ENCODE results near the gene ATP6AP2. TPM values are rescaled to one million over a fixed set of nuclear protein-coding genes. Genes with fewer than 3 reads are reported as not detected.
A peak's percentile ranks its signal among the peaks of the same experiment; 100 is the strongest.

Gene ATP6AP2
- total RNA-seq, 1 experiment from 2014 or later, result 62.0 TPM

- Histone ChIP-seq H3K4me2 (ENCODE audit: low read length) (no peak overlapping the region), H3K27me3 (ENCODE audit: insufficient read depth, low read length) (no peaks in the 10 kb centered on the region), H3K36me3 (ENCODE audit: control insufficient read depth in 1 of 2, insufficient read depth in 2 of 2, low read length in 2 of 2) (no peaks in the 10 kb centered on the region), H3K27ac (ENCODE audit: low read depth, low read length) (no peak overlapping the region), H2AFZ (ENCODE audit: low read depth, low read length, poor library complexity, severe bottlenecking) (no peak overlapping the region), H3K9me2 (ENCODE audit: insufficient read depth) (no peaks in the 10 kb centered on the region), H3K4me3 (replicated peaks in 1 of 2; ENCODE audit: low read depth in 1 of 2, low read length in 2 of 2) (no peak overlapping the region), H3K9me3 (ENCODE audit: control insufficient read depth in 1 of 2, insufficient read depth in 1 of 2, low read depth in 1 of 2, low read length in 2 of 2) (no peaks in the 10 kb centered on the region), H4K20me1 (ENCODE audit: insufficient read depth) (no peaks in the 10 kb centered on the region), H3K79me2 (ENCODE audit: insufficient read depth, low read length) (no peaks in the 10 kb centered on the region), H3K9ac (ENCODE audit: low read length) (no peak overlapping the region), H3K4me1 (ENCODE audit: control insufficient read depth in 1 of 2, insufficient read depth in 2 of 2, low read length in 2 of 2) (no peaks in the 10 kb centered on the region)
- no peak for TF ChIP-seq JUND (IDR thresholded peaks at IDR 0.05)
- no peak for TF ChIP-seq EZH2 (IDR thresholded peaks at IDR 0.05)
- TF ChIP-seq TCF7L2 (IDR thresholded peaks at IDR 0.05; ENCODE audit: borderline replicate concordance, extremely low read depth, insufficient read depth, insufficient read length), result no peak
- TF ChIP-seq CTCF (IDR thresholded peaks at IDR 0.05 in 2 of 3, conservative IDR thresholded peaks at IDR 0.05 in 1 of 3; ENCODE audit: borderline replicate concordance in 1 of 3, insufficient read depth in 1 of 3, low read depth in 2 of 3, low read length in 2 of 3), result peak; percentile 20 to 34 (median 23); a peak in 3 of 6 replicates
- TF ChIP-seq ZBTB33 (IDR thresholded peaks at IDR 0.05; ENCODE audit: extremely low read depth, insufficient replicate concordance, low read length), result no peak
- no peak for TF ChIP-seq SRF (IDR thresholded peaks at IDR 0.05; ENCODE audit: low read depth)
- TF ChIP-seq MAX (IDR thresholded peaks at IDR 0.05), result no peak
- TF ChIP-seq RAD21 (IDR thresholded peaks at IDR 0.05; ENCODE audit: low read depth), result peak; percentile 60
- TF ChIP-seq POLR2AphosphoS5 (IDR thresholded peaks at IDR 0.05; ENCODE audit: low read depth, low read length), result no peak
- TF ChIP-seq YY1 (IDR thresholded peaks at IDR 0.05; ENCODE audit: extremely low read depth, insufficient replicate concordance, low read depth, low read length), result no peak
- ATAC-seq (peak; percentile 69), DNase-seq (ENCODE audit: low read depth, low spot score) (no peak)
- CTCF ChIA-PET, result no interaction called here
- POLR2A ChIA-PET, result no interaction called here
- intact Hi-C loops (cut with micrococcal nuclease), result no loop called here
- RAD21 ChIA-PET (ENCODE audit: low non-redundant PET in 1 of 2, low total read pairs in 2 of 2, uncharacterized antibody in 2 of 2, unreplicated experiment in 2 of 2), result no interaction called here
- no TSS peak for BruUV-seq (replicated peaks)
These were observed 28.0 kb upstream of the ATP6AP2 start for GRCh38 chrX:40552768-40553167.

Data from HCT116 (cell line).